Fibroblast of the aortic adventitia (primary cell): Measurements from ENCODE around the gene RGR. TPM values are rescaled to one million over a fixed set of nuclear protein-coding genes. Genes with fewer than 3 reads are reported as not detected.
A peak's percentile ranks its signal among the peaks of the same experiment; 100 is the strongest.
"Not testable (repeated sequence)": the region's sequence is repeated elsewhere in the genome, so short reads cannot be mapped to it uniquely, and the experiment has no call there.

ENCODE experiments used
- DNase-seq: peaks from one replicate; pipeline ENCODE4 v3.0.0-alpha.2; 2010; ENCODE audit warnings: low read depth
- H3K4me3 ChIP-seq: 2 replicates; pipeline ENCODE4 v1.5.1; 2011; ENCODE audit warnings: low read depth, mild to moderate bottlenecking, control low read depth, low read length, moderate library complexity
- CTCF ChIP-seq: IDR thresholded peaks from 2 replicates; pipeline ENCODE4 v1.5.1; 2011; ENCODE audit warnings: mild to moderate bottlenecking, low read length, control low read depth, inconsistent platforms; ENCODE audit not compliant: insufficient read depth
- total RNA-seq: library from RNA; depleted of rRNA; stranded (reverse); fragments of >200 nt; gene quantifications from 2 replicates; pipeline ENCODE4 v1.2.3, GENCODE V29; 2012; ENCODE audit warnings: low replicate concordance

The RGR gene
- total RNA-seq, 1 donor: not detected

GRCh38 chr10:84269773-84270172 is 24.9 kb downstream of the RGR start:
- TF ChIP-seq CTCF: no peak
- H3K4me3 ChIP-seq: no peak overlapping the region
- DNase-seq: peak; percentile 64

- no peak for DNase-seq
- TF ChIP-seq CTCF: no peak
- no peak overlapping the region for H3K4me3 ChIP-seq
Observed at GRCh38 chr10:84270708-84271107, 25.9 kb downstream of the RGR start.

- not testable (repeated sequence) for DNase-seq, H3K4me3 ChIP-seq
Observed at GRCh38 chr10:84279876-84280475, 35.1 kb downstream of the RGR start.

- H3K4me3 ChIP-seq: no peak overlapping the region
- no peak for DNase-seq
- no peak for TF ChIP-seq CTCF
Observed at GRCh38 chr10:84286695-84287094, 41.8 kb downstream of the RGR start.

GRCh38 chr10:84288151-84288550 is 43.3 kb downstream of the RGR start:
- no peak overlapping the region for H3K4me3 ChIP-seq
- DNase-seq: no peak
- no peak for TF ChIP-seq CTCF

GRCh38 chr10:84289521-84290200 is 44.8 kb downstream of the RGR start:
- no peak overlapping the region for H3K4me3 ChIP-seq
- no peak for TF ChIP-seq CTCF
- DNase-seq: no peak

- no peak for TF ChIP-seq CTCF
- no peak overlapping the region for H3K4me3 ChIP-seq
- no peak for DNase-seq
Observed at GRCh38 chr10:84290235-84290634, 45.4 kb downstream of the RGR start.
